Lung (tissue), 12 donors: ENCODE measurements around the gene TYMP. TPM values are rescaled to one million over a fixed set of nuclear protein-coding genes. Genes with fewer than 3 reads are reported as not detected.

ENCODE experiments used
- ATAC-seq: fragments of 200-7000 bp; cut with Tn5 transposase; one replicate; pipeline ENCODE4 v1.9.1; 2020; ENCODE audit warnings: moderate number of reproducible peaks; ENCODE audit not compliant: insufficient read depth, low FRiP score
- DNase-seq, 3 donors: peaks; one replicate each; pipeline ENCODE4 v3.0.0-alpha.2; 2013 to 2017
- H3K27ac ChIP-seq, 2 donors: one replicate each; pipeline ENCODE4 v1.5.1; 2013; ENCODE audit warnings: mild to moderate bottlenecking in 2 of 2, moderate library complexity in 2 of 2, control low read depth in 1 of 2, inconsistent platforms in 1 of 2, low read depth in 1 of 2, low read length in 1 of 2
- H3K27me3 ChIP-seq, 3 donors: one replicate each; pipeline ENCODE4 v1.5.1; 2013; ENCODE audit warnings: low read length in 2 of 3; ENCODE audit not compliant: control insufficient read depth in 3 of 3, insufficient read depth in 3 of 3
- H3K36me3 ChIP-seq, 4 donors: one replicate each; pipeline ENCODE4 v1.5.1; 2013; ENCODE audit warnings: low read length in 4 of 4, mild to moderate bottlenecking in 1 of 4, moderate library complexity in 1 of 4; ENCODE audit not compliant: control insufficient read depth in 4 of 4, insufficient read depth in 4 of 4
- H3K4me1 ChIP-seq, 5 donors: one replicate each; pipeline ENCODE4 v1.5.1; 2013; ENCODE audit warnings: low read length in 5 of 5, mild to moderate bottlenecking in 2 of 5, moderate library complexity in 1 of 5; ENCODE audit not compliant: control insufficient read depth in 5 of 5, insufficient read depth in 5 of 5
- H3K4me3 ChIP-seq: one replicate; pipeline ENCODE4 v1.5.1; 2013; ENCODE audit warnings: mild to moderate bottlenecking, control low read depth, moderate library complexity
- H3K9ac ChIP-seq, 2 donors: one replicate each; pipeline ENCODE4 v1.5.1; 2013; ENCODE audit warnings: low read length in 2 of 2, control low read depth in 1 of 2; ENCODE audit not compliant: insufficient read depth in 1 of 2
- H3K9me3 ChIP-seq, 4 donors: one replicate each; pipeline ENCODE4 v1.5.1; 2013; ENCODE audit warnings: low read length in 3 of 4, mild to moderate bottlenecking in 1 of 4, moderate library complexity in 1 of 4; ENCODE audit not compliant: control insufficient read depth in 4 of 4, insufficient read depth in 3 of 4
- WGBS, 2 donors: extraction: QIAGEN DNeasy Blood & Tissue Kit; methylation state at CpG; one replicate each; pipeline ENCODE4 v1.1.7; 2013; 5-methylcytosine and 5-hydroxymethylcytosine counted together
- polyA plus RNA-seq, 2 donors: library from polyadenylated mRNA; stranded (reverse); fragments of 200-250 nt; gene quantifications; one replicate each; pipeline ENCODE4 v1.2.1, GENCODE V29; 2013
- total RNA-seq, 2 donors: library from RNA; depleted of rRNA in 1 of 2; stranded (reverse); fragments of >200 nt in 1 of 2; gene quantifications; one replicate each; pipeline ENCODE4 v1.2.1, GENCODE V29; 2014 to 2021
- TF ChIP-seq, protein P1 (sequence below): IDR thresholded peaks from 2 replicates; pipeline ENCODE4 v1.5.1; 2012; ENCODE audit warnings: mild to moderate bottlenecking; ENCODE audit errors: control extremely low read depth, extremely low read depth
- donor health status: control.
- donor health status: control.
- donor health status: Bipolar disorder and iron deficiency.
- donor health status: healthy.
- donor health status: DM: yes; HTN: yes; CAD: no.

TYMP gene
- total and polyA plus RNA-seq, 4 donors = 52.7 to 641 (median 233) TPM

GRCh38 chr22:50487290-50488005 is 42.4 kb downstream of the TYMP start:
- DNase-seq = no peak
- Histone ChIP-seq H3K9me3 (no peaks in the 10 kb centered on the region), H3K4me3 (no peak overlapping the region), H3K36me3 (no peaks in the 10 kb centered on the region), H3K4me1 (no peaks in the 10 kb centered on the region), H3K27ac (no peak overlapping the region), H3K27me3 (peaks cover 0 to 14% (median 4%) of the 10 kb centered on the region in 3 donors), H3K9ac (no peak overlapping the region)
- WGBS, 2 donors = 84% methylated on average over 23 of the region's 23 CpGs
- no peak for ATAC-seq
- TF ChIP-seq, protein P1, sequence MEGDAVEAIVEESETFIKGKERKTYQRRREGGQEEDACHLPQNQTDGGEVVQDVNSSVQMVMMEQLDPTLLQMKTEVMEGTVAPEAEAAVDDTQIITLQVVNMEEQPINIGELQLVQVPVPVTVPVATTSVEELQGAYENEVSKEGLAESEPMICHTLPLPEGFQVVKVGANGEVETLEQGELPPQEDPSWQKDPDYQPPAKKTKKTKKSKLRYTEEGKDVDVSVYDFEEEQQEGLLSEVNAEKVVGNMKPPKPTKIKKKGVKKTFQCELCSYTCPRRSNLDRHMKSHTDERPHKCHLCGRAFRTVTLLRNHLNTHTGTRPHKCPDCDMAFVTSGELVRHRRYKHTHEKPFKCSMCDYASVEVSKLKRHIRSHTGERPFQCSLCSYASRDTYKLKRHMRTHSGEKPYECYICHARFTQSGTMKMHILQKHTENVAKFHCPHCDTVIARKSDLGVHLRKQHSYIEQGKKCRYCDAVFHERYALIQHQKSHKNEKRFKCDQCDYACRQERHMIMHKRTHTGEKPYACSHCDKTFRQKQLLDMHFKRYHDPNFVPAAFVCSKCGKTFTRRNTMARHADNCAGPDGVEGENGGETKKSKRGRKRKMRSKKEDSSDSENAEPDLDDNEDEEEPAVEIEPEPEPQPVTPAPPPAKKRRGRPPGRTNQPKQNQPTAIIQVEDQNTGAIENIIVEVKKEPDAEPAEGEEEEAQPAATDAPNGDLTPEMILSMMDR = no peak

DNA sequence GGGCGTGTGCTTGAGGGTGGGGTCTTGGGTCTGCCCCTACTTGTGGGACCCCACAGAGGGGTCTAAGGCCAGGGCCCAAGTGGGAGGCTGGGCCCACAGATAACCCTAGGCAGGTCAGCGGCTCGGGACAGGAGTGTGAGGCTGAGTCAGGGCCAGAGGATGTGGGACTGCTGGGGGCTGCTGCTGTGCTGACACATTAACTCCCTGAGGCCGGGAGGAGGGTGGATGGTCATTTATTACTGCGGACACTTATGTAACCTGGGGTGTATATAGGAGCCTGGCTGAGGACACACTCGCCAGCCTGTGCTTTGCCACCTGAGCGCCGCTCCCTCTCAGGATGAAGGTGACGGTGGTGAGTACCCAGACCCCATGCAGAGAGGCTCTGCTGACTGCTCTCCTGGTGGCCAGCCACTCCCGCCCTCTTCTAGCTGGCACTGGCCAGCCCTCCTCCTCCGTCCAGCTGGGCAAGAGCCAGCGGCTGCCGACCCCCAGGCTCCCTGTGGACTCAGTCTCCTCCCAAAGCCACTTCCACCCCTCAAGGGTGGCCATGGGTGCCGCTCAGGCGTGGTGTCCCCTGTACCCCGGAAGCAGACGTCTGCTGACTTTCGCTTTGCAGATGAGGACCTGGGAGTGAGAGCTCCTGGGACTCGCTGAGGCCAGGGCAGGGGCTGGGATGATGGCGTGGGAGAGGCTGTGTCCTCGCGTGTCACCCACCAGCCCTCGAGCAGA is 43.1 kb downstream of the TYMP start, which contains the start of gene MIOX:
Gene MIOX, plus strand, starts transcription at position 299 of the 729 bp plus-strand sequence. Its CDS starts 39 bp downstream, at position 338.
- Histone ChIP-seq H3K27me3 (peaks cover 0 to 18% (median 8%) of the 10 kb centered on the region in 3 donors), H3K4me3 (no peak within 1 kb of the TSS), H3K9me3 (no peaks in the 10 kb centered on the region), H3K4me1 (peaks cover 0 to 5% (median 0%) of the 10 kb centered on the region in 5 donors), H3K9ac (no peak within 1 kb of the TSS), H3K36me3 (no peaks in the 10 kb centered on the region), H3K27ac (no peak within 1 kb of the TSS)
- ATAC-seq (no peak), DNase-seq (no peak)
- TF ChIP-seq, protein P1 = no peak
- 75 to 83% methylated on average over 23 of the region's 23 CpGs for WGBS, 2 donors

GRCh38 chr22:50485221-50486131 is 44.3 kb downstream of the TYMP start:
- Histone ChIP-seq H3K27me3 (peaks cover 0 to 25% (median 9%) of the 10 kb centered on the region in 3 donors), H3K4me1 (peaks cover 0 to 5% (median 0%) of the 10 kb centered on the region in 5 donors), H3K4me3 (no peak overlapping the region), H3K9me3 (no peaks in the 10 kb centered on the region), H3K9ac (no peak overlapping the region), H3K27ac (no peak overlapping the region), H3K36me3 (no peaks in the 10 kb centered on the region)
- ATAC-seq (no peak), DNase-seq (no peak)
- TF ChIP-seq, protein P1 = no peak
- WGBS, 2 donors = 53 to 63% methylated on average over 29 of the region's 29 CpGs
